Measurements from ENCODE around the gene RAD51B.

Gene RAD51B

GRCh38 chr14:68663385-68664076 is 844.0 kb downstream of the RAD51B start:
- peak in 1 of 2 experiments; percentile 32 for DNase-seq (ENCODE audit: low read depth in 2 of 2)

- peak in 1 of 2 experiments; percentile 35 for DNase-seq (ENCODE audit: low read depth in 2 of 2)
Observed at GRCh38 chr14:68664225-68664681, 844.7 kb downstream of the RAD51B start.

GRCh38 chr14:68665131-68665530 is 845.6 kb downstream of the RAD51B start:
- DNase-seq (ENCODE audit: low read depth in 2 of 2), result no peak

GRCh38 chr14:68665792-68666204 is 846.2 kb downstream of the RAD51B start:
- DNase-seq (ENCODE audit: low read depth in 2 of 2), result no peak

- no peak for DNase-seq (ENCODE audit: low read depth in 2 of 2)
Observed at GRCh38 chr14:68666236-68666635, 846.7 kb downstream of the RAD51B start.

- DNase-seq (ENCODE audit: low read depth in 2 of 2), result no peak
Observed at GRCh38 chr14:68666899-68667298, 847.3 kb downstream of the RAD51B start.

- DNase-seq (ENCODE audit: low read depth in 2 of 2), result no peak
Observed at GRCh38 chr14:68667313-68667791, 847.8 kb downstream of the RAD51B start.

- no peak for DNase-seq (ENCODE audit: low read depth in 2 of 2)
Observed at GRCh38 chr14:68668028-68668427, 848.4 kb downstream of the RAD51B start.

GRCh38 chr14:68668531-68668930 is 849.0 kb downstream of the RAD51B start:
- DNase-seq (ENCODE audit: low read depth in 2 of 2), result no peak

GRCh38 chr14:68669111-68669511 is 849.5 kb downstream of the RAD51B start:
- DNase-seq (ENCODE audit: low read depth in 2 of 2), result no peak

- DNase-seq (ENCODE audit: low read depth in 2 of 2), result no peak
Observed at GRCh38 chr14:68669603-68670358, 850.2 kb downstream of the RAD51B start.

- DNase-seq (ENCODE audit: low read depth in 2 of 2), result no peak
Observed at GRCh38 chr14:68670359-68670715, 850.8 kb downstream of the RAD51B start.

- no peak for DNase-seq (ENCODE audit: low read depth in 2 of 2)
Observed at GRCh38 chr14:68671909-68672308, 852.3 kb downstream of the RAD51B start.

GRCh38 chr14:68672609-68673285 is 853.2 kb downstream of the RAD51B start:
- no peak for DNase-seq (ENCODE audit: low read depth in 2 of 2)

GRCh38 chr14:68673464-68673863 is 853.9 kb downstream of the RAD51B start:
- DNase-seq (ENCODE audit: low read depth in 2 of 2), result no peak

- DNase-seq (ENCODE audit: low read depth in 2 of 2), result no peak
Observed at GRCh38 chr14:68674538-68675232, 855.1 kb downstream of the RAD51B start.

- no peak for DNase-seq (ENCODE audit: low read depth in 2 of 2)
Observed at GRCh38 chr14:68675233-68675577, 855.6 kb downstream of the RAD51B start.

GRCh38 chr14:68676511-68676943 is 856.9 kb downstream of the RAD51B start:
- no peak for DNase-seq (ENCODE audit: low read depth in 2 of 2)

- DNase-seq (ENCODE audit: low read depth in 2 of 2), result no peak
Observed at GRCh38 chr14:68677476-68677875, 857.9 kb downstream of the RAD51B start.

- DNase-seq (ENCODE audit: low read depth in 2 of 2), result no peak
Observed at GRCh38 chr14:68677901-68678300, 858.3 kb downstream of the RAD51B start.

GRCh38 chr14:68678471-68678870 is 858.9 kb downstream of the RAD51B start:
- no peak for DNase-seq (ENCODE audit: low read depth in 2 of 2)

- DNase-seq (ENCODE audit: low read depth in 2 of 2), result no peak
Observed at GRCh38 chr14:68679301-68679700, 859.7 kb downstream of the RAD51B start.

All from stimulated activated CD4-positive, alpha-beta T cell treated with anti-CD3 and anti-CD28 coated beads, Interleukin-12 subunit alpha, Interleukin-12 subunit beta, amount 100 ng/mL, for 24 hours (primary cell).